HepG2 (cell line): Measurements from ENCODE around the gene KIAA0930. TPM values are rescaled to one million over a fixed set of nuclear protein-coding genes. Genes with fewer than 3 reads are reported as not detected.
A peak's percentile ranks its signal among the peaks of the same experiment; 100 is the strongest.

Source experiments
- ATAC-seq: fragments of 200-7000 bp; cut with Tn5 transposase; 3 replicates; pipeline ENCODE4 v1.9.1; 2020; ENCODE audit warnings: mild to moderate bottlenecking, moderate library complexity
- BruUV-seq: library from RNA; stranded (reverse); fragments of 400-500 nt; replicated peaks from 2 replicates; lab custom pipeline; 2021; lab: Mats Ljungman, UMichigan
- CTCF ChIA-PET: fragments of 300-600 bp; formaldehyde crosslinking; extraction: SDS; loops from one replicate; lab custom pipeline; 2021; ENCODE audit warnings: low total read pairs, inconsistent platforms, low intra/inter-chr PET ratio; lab: Yijun Ruan, JAX
- POLR2A ChIA-PET: fragments of 350-600 bp; sonication (Branson Sonifier 250); formaldehyde crosslinking; loops from one replicate; lab custom pipeline; 2020; ENCODE audit warnings: antibody characterized with exemption, inconsistent platforms; lab: Yijun Ruan, JAX
- DNase-seq: peaks from one replicate; pipeline ENCODE4 v3.0.0-alpha.2; 2015; ENCODE audit warnings: low spot score
- FAIRE-seq: peaks from 3 replicates; lab custom pipeline; 2011; peaks lifted over from hg19 to GRCh38; lab: Jason Lieb, UNC
- H2AFZ ChIP-seq: one replicate; pipeline ENCODE4 v1.6.1; 2011; ENCODE audit warnings: low read length, inconsistent platforms
- H3K27ac ChIP-seq: fragments of 300-600 bp; 3 replicates; pipeline ENCODE4 v1.8.0; 2011; ENCODE audit warnings: mixed run types, mild to moderate bottlenecking, mixed read lengths, low read length, inconsistent platforms; ENCODE audit not compliant: insufficient read depth; ENCODE audit errors: extremely low read length
- H3K27me3 ChIP-seq, 2 experiments: fragments of 200-600 bp in 1 of 2; 2 replicates in 1 of 2; 3 replicates in 1 of 2; pipeline versions ENCODE4 v1.6.0 to v1.8.0; 2011; ENCODE audit warnings: low read length in 2 of 2, mild to moderate bottlenecking in 2 of 2, moderate library complexity in 2 of 2, inconsistent platforms in 1 of 2; ENCODE audit not compliant: insufficient read depth in 2 of 2, control insufficient read depth in 1 of 2
- H3K36me3 ChIP-seq, 2 experiments: fragments of 200-600 bp in 1 of 2; replicated peaks in 1 of 2; 2 replicates in 1 of 2; 3 replicates in 1 of 2; pipeline versions ENCODE4 v1.5.1 to v1.8.0; 2011; ENCODE audit warnings: low read length in 2 of 2, inconsistent platforms in 1 of 2; ENCODE audit not compliant: insufficient read depth in 2 of 2, control insufficient read depth in 1 of 2
- H3K4me1 ChIP-seq: 2 replicates; pipeline ENCODE4 v1.5.1; 2012; ENCODE audit warnings: low read length, inconsistent platforms; ENCODE audit not compliant: insufficient read depth
- H3K4me2 ChIP-seq: 2 replicates; pipeline ENCODE4 v1.6.0; 2011; ENCODE audit warnings: low read depth, low read length, inconsistent platforms
- H3K4me3 ChIP-seq, 3 experiments: fragments of 200-600 bp in 1 of 3; sonication (generic), shearing (Covaris generic) in 1 of 3; replicated peaks in 1 of 3; 2 replicates each; pipeline ENCODE4 v1.5.1; 2011 to 2016; ENCODE audit warnings: low read length in 3 of 3, inconsistent platforms in 2 of 3, low read depth in 2 of 3, mild to moderate bottlenecking in 2 of 3, control low read depth in 1 of 3, mixed read lengths in 1 of 3; ENCODE audit not compliant: insufficient read depth in 1 of 3
- H3K79me2 ChIP-seq: one replicate; pipeline ENCODE4 v1.6.1; 2011; ENCODE audit warnings: low read length, inconsistent platforms; ENCODE audit not compliant: insufficient read depth
- H3K9ac ChIP-seq: 2 replicates; pipeline ENCODE4 v1.6.0; 2011; ENCODE audit warnings: mild to moderate bottlenecking, low read depth, low read length, inconsistent platforms; ENCODE audit not compliant: insufficient read depth
- H3K9me3 ChIP-seq: 2 replicates; pipeline ENCODE4 v1.5.1; 2012; ENCODE audit warnings: mild to moderate bottlenecking, low read length
- H4K20me1 ChIP-seq: 2 replicates; pipeline ENCODE4 v1.6.0; 2011; ENCODE audit warnings: inconsistent platforms, mild to moderate bottlenecking, low read length, moderate library complexity; ENCODE audit not compliant: insufficient read depth
- ARID3A ChIP-seq: IDR thresholded peaks from 2 replicates; pipeline ENCODE4 v1.6.1; 2012; ENCODE audit warnings: low read depth, low read length, improper control_type of control experiment
- ARID5B ChIP-seq: IDR thresholded peaks from 2 replicates; pipeline ENCODE4 v1.4.0; 2020; ENCODE audit warnings: mild to moderate bottlenecking, missing genetic modification reagents
- FOXA1 ChIP-seq, 2 experiments: fragments of 450-650 bp in 1 of 2; sonication (generic) in 1 of 2; formaldehyde crosslinking in 1 of 2; IDR thresholded peaks; 2 replicates each; pipeline versions ENCODE4 v1.4.0 to v1.6.1; 2016 to 2020; ENCODE audit warnings: missing genetic modification reagents in 1 of 2
- FOXA3 ChIP-seq: IDR thresholded peaks from 2 replicates; pipeline ENCODE4 v1.6.1; 2016; ENCODE audit warnings: missing genetic modification reagents, missing compliant biosample characterization
- HNF4A ChIP-seq: sonication (generic); formaldehyde crosslinking; IDR thresholded peaks from 2 replicates; pipeline ENCODE4 v1.4.0; 2020; ENCODE audit warnings: missing genetic modification reagents
- SAP130 ChIP-seq: IDR thresholded peaks from 2 replicates; pipeline ENCODE4 v1.6.1; 2016; ENCODE audit warnings: low read depth
- SIX1 ChIP-seq: sonication (generic); formaldehyde crosslinking; IDR thresholded peaks from 2 replicates; pipeline ENCODE4 v1.4.0; 2020; ENCODE audit warnings: missing genetic modification reagents, borderline replicate concordance
- SOX5 ChIP-seq: IDR thresholded peaks from 2 replicates; pipeline ENCODE4 v1.6.1; 2016; ENCODE audit warnings: borderline replicate concordance
- TFE3 ChIP-seq: IDR thresholded peaks from 2 replicates; pipeline ENCODE4 v1.6.1; 2016
- TOPORS ChIP-seq: sonication (generic); formaldehyde crosslinking; IDR thresholded peaks from 2 replicates; pipeline ENCODE4 v1.8.0; 2023; ENCODE audit warnings: mild to moderate bottlenecking, missing genetic modification reagents
- TSC22D2 ChIP-seq: sonication (generic); formaldehyde crosslinking; IDR thresholded peaks from 2 replicates; pipeline ENCODE4 v1.5.1; 2020; ENCODE audit warnings: missing genetic modification reagents, mild to moderate bottlenecking, borderline replicate concordance
- ZNF629 ChIP-seq: sonication (generic); formaldehyde crosslinking; conservative IDR thresholded peaks from 2 replicates; pipeline ENCODE4 v1.5.0; 2020; ENCODE audit warnings: missing genetic modification reagents
- WGBS: methylation state at CpG from one replicate; pipeline ENCODE4 v1.1.6; 2017; ENCODE audit warnings: low lambda C conversion rate; 5-methylcytosine and 5-hydroxymethylcytosine counted together
- in situ Hi-C: cut with HindIII; loops from 2 replicates; pipeline ENCODE4 v1.10.0; 2017; ENCODE audit warnings: low pct_unique_long_range_greater_than_20kb; ENCODE audit not compliant: extremely low pct_ligation_motif_present
- intact Hi-C: fragments of 100-400 bp; cut with micrococcal nuclease; formaldehyde crosslinking; loops from one replicate; pipeline ENCODE4 v1.10.0; 2022; ENCODE audit not compliant: unreplicated experiment
- polyA plus RNA-seq, 8 experiments: library from polyadenylated mRNA; depleted of rRNA in 3 of 8; stranded (reverse) in 7 of 8; unstranded in 1 of 8; fragments of >200 nt; fragmentation: Illumina TruSeq in 4 of 8; extraction: Trizol in 4 of 8; gene quantifications; 2 replicates each; pipeline versions ENCODE4 v1.2.1 to v1.2.3, GENCODE V29; 2011 to 2016; ENCODE audit warnings: low read depth in 4 of 8, missing spikeins in 1 of 8, mixed read lengths in 1 of 8; ENCODE audit not compliant: insufficient read depth in 1 of 8
- total RNA-seq, 5 experiments: library from RNA; depleted of rRNA; stranded (reverse); fragments of >200 nt; fragmentation: Illumina TruSeq; extraction: Trizol; gene quantifications; 2 replicates each; pipeline ENCODE4 v1.2.3, GENCODE V29; 2016; ENCODE audit warnings: low read depth in 1 of 5

The KIAA0930 gene
- total and polyA plus RNA-seq, 2 of the 13 experiments (the other 11 are each of a cell fraction or from before 2014, with no cell fraction given), result 27.0 to 38.2 TPM

GRCh38 chr22:45190202-45190872, 50.4 kb downstream of the KIAA0930 start:
- Histone ChIP-seq H3K9me3 (no peaks in the 10 kb centered on the region), H3K27ac (peak overlapping the region; percentile 20), H3K36me3 (peaks cover 3 to 6% of the 10 kb centered on the region in 2 experiments; a peak in 3 of 5 replicates), H3K27me3 (no peaks in the 10 kb centered on the region), H2AFZ (no peak overlapping the region), H4K20me1 (no peaks in the 10 kb centered on the region), H3K79me2 (no peaks in the 10 kb centered on the region), H3K4me2 (no peak overlapping the region), H3K4me1 (peaks cover 31% of the 10 kb centered on the region), H3K9ac (no peak overlapping the region), H3K4me3 (no peak overlapping the region)
- 0 out of 2 replicates have a peak, but pooled peaks have one; percentile 27 for TF ChIP-seq ARID3A
- no peak for TF ChIP-seq TOPORS
- no peak for TF ChIP-seq ZNF629
- TF ChIP-seq HNF4A (CRISPR knock-in tag), result peak; percentile 48; the same call in 1 of the 2 replicates
- TF ChIP-seq FOXA1 (IDR thresholded peaks at IDR 0.05), result peak; percentile 46; the same call in 1 of the 2 replicates
- TF ChIP-seq FOXA1 (CRISPR knock-in tag; IDR thresholded peaks at IDR 0.05), result peak; percentile 62
- TF ChIP-seq TSC22D2 (CRISPR knock-in tag), result no peak
- TF ChIP-seq ARID5B, result 0 out of 2 replicates have a peak, but pooled peaks have one; percentile 13
- 0 out of 2 replicates have a peak, but pooled peaks have one; percentile 18 for TF ChIP-seq SAP130 (CRISPR knock-in tag)
- TF ChIP-seq SIX1 (CRISPR knock-in tag), result peak; percentile 74; the same call in 1 of the 2 replicates
- TF ChIP-seq FOXA3, result peak; percentile 58
- peak; percentile 36; the same call in 1 of the 2 replicates for TF ChIP-seq SOX5 (CRISPR knock-in tag)
- no peak for TF ChIP-seq TFE3 (CRISPR knock-in tag)
- ChIA-PET POLR2A (no interaction called here), CTCF (no interaction called here)
- intact Hi-C loops, result loop anchor here (5.0 to 10.0 kb wide), 2 partner anchors 72 to 86 kb away; no protein-coding TSS in a partner anchor
- 88% methylated on average over 4 of the region's 4 CpGs for WGBS
- in situ Hi-C loops, result no loop called here
- ATAC-seq, result peak; percentile 41
- peak; percentile 18 for FAIRE-seq
- peak; percentile 44 for DNase-seq
- BruUV-seq, result no TSS peak
